K562 (cell line): ENCODE results near the gene ANO7. TPM values are rescaled to one million over a fixed set of nuclear protein-coding genes. Genes with fewer than 3 reads are reported as not detected.

ENCODE experiments used
- ATAC-seq: fragments of 200-7000 bp; cut with Tn5 transposase; 3 replicates; pipeline ENCODE4 v1.9.1; 2020; ENCODE audit warnings: moderate library complexity
- BruUV-seq: library from RNA; stranded (reverse); fragments of 400-500 nt; replicated peaks from 2 replicates; lab custom pipeline; 2021; lab: Mats Ljungman, UMichigan
- CTCF ChIA-PET: fragments of 300-600 bp; formaldehyde crosslinking; extraction: SDS; loops from one replicate; lab custom pipeline; 2021; ENCODE audit warnings: low intra/inter-chr PET ratio; lab: Yijun Ruan, JAX
- POLR2A ChIA-PET: fragments of 300-600, 350-650 bp; sonication (Branson Sonifier 250); formaldehyde crosslinking; extraction: SDS; loops from one replicate; lab custom pipeline; 2021; ENCODE audit warnings: antibody characterized with exemption, inconsistent platforms; lab: Yijun Ruan, JAX
- DNase-seq, 4 experiments: peaks; one replicate each; pipeline versions ENCODE4 v3.0.0 to v3.0.0-alpha.2; 2011 to 2018; ENCODE audit warnings: low spot score in 3 of 4, mixed read lengths in 3 of 4; ENCODE audit errors: extremely low read depth in 1 of 4
- FAIRE-seq: peaks from 2 replicates; lab custom pipeline; 2011; peaks lifted over from hg19 to GRCh38; lab: Jason Lieb, UNC
- H2AFZ ChIP-seq: 2 replicates; pipeline ENCODE4 v1.6.0; 2011; ENCODE audit warnings: low read depth, low read length, control low read depth, inconsistent platforms
- H3K27ac ChIP-seq: fragments of 200-600 bp; 3 replicates; pipeline ENCODE4 v1.8.0; 2011; ENCODE audit warnings: low read depth, mild to moderate bottlenecking, control low read depth, inconsistent platforms, low read length, moderate library complexity, mixed read lengths; ENCODE audit errors: extremely low read depth
- H3K27me3 ChIP-seq, 2 experiments: fragments of 300-600 bp in 1 of 2; 2 replicates in 1 of 2; 3 replicates in 1 of 2; pipeline versions ENCODE4 v1.6.0 to v1.8.0; 2011; ENCODE audit warnings: inconsistent platforms in 2 of 2, low read length in 2 of 2, mild to moderate bottlenecking in 1 of 2, mixed read lengths in 1 of 2, moderate library complexity in 1 of 2; ENCODE audit not compliant: control insufficient read depth in 2 of 2, insufficient read depth in 2 of 2
- H3K36me3 ChIP-seq: fragments of 300-600 bp; 3 replicates; pipeline ENCODE4 v1.8.0; 2011; ENCODE audit warnings: mild to moderate bottlenecking, low read length, inconsistent platforms; ENCODE audit not compliant: control insufficient read depth, insufficient read depth
- H3K4me1 ChIP-seq, 2 experiments: fragments of 200-600 bp in 1 of 2; replicated peaks in 1 of 2; 2 replicates in 1 of 2; 3 replicates in 1 of 2; pipeline versions ENCODE4 v1.5.1 to v1.8.0; 2011; ENCODE audit warnings: inconsistent platforms in 2 of 2, low read length in 2 of 2, mild to moderate bottlenecking in 1 of 2, mixed read lengths in 1 of 2, moderate library complexity in 1 of 2; ENCODE audit not compliant: control insufficient read depth in 2 of 2, insufficient read depth in 2 of 2
- H3K4me2 ChIP-seq: 2 replicates; pipeline ENCODE4 v1.6.1; 2011; ENCODE audit warnings: low read length, control low read depth, inconsistent platforms, mixed read lengths; ENCODE audit not compliant: insufficient read depth
- H3K4me3 ChIP-seq: fragments of 200-600 bp; sonication (generic), shearing (Covaris generic); 2 replicates; pipeline ENCODE4 v1.5.1; 2016; ENCODE audit warnings: control low read depth, inconsistent platforms
- H3K79me2 ChIP-seq: fragments of 200-600 bp; 3 replicates; pipeline ENCODE4 v1.8.0; 2011; ENCODE audit warnings: low read length, inconsistent platforms; ENCODE audit not compliant: control insufficient read depth, insufficient read depth
- H3K9ac ChIP-seq, 2 experiments: 2 replicates each; pipeline versions ENCODE4 v1.6.0 to v1.6.1; 2011; ENCODE audit warnings: low read depth in 2 of 2, low read length in 2 of 2, control low read depth in 1 of 2, inconsistent platforms in 1 of 2, mild to moderate bottlenecking in 1 of 2, mixed read lengths in 1 of 2; ENCODE audit not compliant: insufficient read depth in 1 of 2
- H3K9me1 ChIP-seq: one replicate; pipeline ENCODE4 v1.6.0; 2011; ENCODE audit warnings: inconsistent platforms, mild to moderate bottlenecking, low read length, moderate library complexity; ENCODE audit not compliant: control insufficient read depth, insufficient read depth
- H3K9me3 ChIP-seq: replicated peaks from 2 replicates; pipeline ENCODE4 v1.5.1; 2011; ENCODE audit warnings: low read depth, low read length, inconsistent platforms; ENCODE audit not compliant: control insufficient read depth, insufficient read depth
- H4K20me1 ChIP-seq: replicated peaks from 2 replicates; pipeline ENCODE4 v1.6.1; 2011; ENCODE audit warnings: low read length, inconsistent platforms, mixed read lengths; ENCODE audit not compliant: control insufficient read depth, insufficient read depth
- ASH1L ChIP-seq: fragments of 450-650 bp; IDR thresholded peaks from 2 replicates; pipeline ENCODE4 v1.6.1; 2018; ENCODE audit warnings: borderline replicate concordance, mild to moderate bottlenecking, low read depth; ENCODE audit not compliant: partially characterized antibody
- FOXK2 ChIP-seq, 2 experiments: fragments of 450-650 bp; IDR thresholded peaks in 1 of 2; conservative IDR thresholded peaks in 1 of 2; 2 replicates each; pipeline ENCODE4 v1.6.1; 2016; ENCODE audit warnings: low read depth in 2 of 2, mild to moderate bottlenecking in 1 of 2
- MEIS2 ChIP-seq: fragments of 450-650 bp; IDR thresholded peaks from 2 replicates; pipeline ENCODE4 v1.6.1; 2014; ENCODE audit warnings: mild to moderate bottlenecking; ENCODE audit not compliant: partially characterized antibody
- NEUROD1 ChIP-seq: fragments of 150-350 bp; IDR thresholded peaks from 2 replicates; pipeline ENCODE4 v1.6.1; 2014; ENCODE audit warnings: borderline replicate concordance, low read length, low read depth; ENCODE audit not compliant: partially characterized antibody
- NFXL1 ChIP-seq: fragments of 450-650 bp; formaldehyde crosslinking; IDR thresholded peaks from 2 replicates; pipeline ENCODE4 v1.4.0; 2021; ENCODE audit warnings: mild to moderate bottlenecking
- NUFIP1 ChIP-seq: fragments of 450-650 bp; IDR thresholded peaks from 2 replicates; pipeline ENCODE4 v1.6.1; 2018; ENCODE audit not compliant: partially characterized antibody
- ZBTB1 ChIP-seq: sonication (generic); formaldehyde crosslinking; IDR thresholded peaks from 2 replicates; pipeline ENCODE4 v1.8.1; 2023; ENCODE audit warnings: missing genetic modification reagents, low read depth, mild to moderate bottlenecking, borderline replicate concordance
- ZFP30 ChIP-seq: fragments of 250-450 bp; sonication (Bioruptor Pico); IDR thresholded peaks from 2 replicates; pipeline ENCODE4 v1.8.0; 2022; ENCODE audit warnings: moderate library complexity, mild to moderate bottlenecking, inconsistent platforms, borderline replicate concordance
- WGBS: fragments of 100-300 bp; shearing (Covaris generic); methylation state at CpG from one replicate; pipeline ENCODE4 v1.1.6; 2016; ENCODE audit warnings: low coverage, mixed read lengths; ENCODE audit not compliant: insufficient coverage; ENCODE audit errors: missing lambda C conversion rate; 5-methylcytosine and 5-hydroxymethylcytosine counted together
- in situ Hi-C: fragments of 300-500 bp; cut with MboI; formaldehyde crosslinking; loops from 4 replicates; pipeline ENCODE4 v1.15.0; 2018; ENCODE audit warnings: inconsistent platforms, mixed read lengths
- intact Hi-C: fragments of 100-400 bp; cut with micrococcal nuclease; formaldehyde crosslinking; loops from 2 replicates; pipeline ENCODE4 v1.14.2; 2022
- polyA plus RNA-seq, 8 experiments: library from polyadenylated mRNA; depleted of rRNA in 4 of 8; stranded (reverse) in 5 of 8; unstranded in 3 of 8; fragments of >200 nt; fragmentation: Nextera tagmentation in 2 of 8; fragmentation: Illumina TruSeq in 1 of 8; extraction: Ambion mirVana in 2 of 8; extraction: Trizol in 1 of 8; gene quantifications; 2 replicates each; pipeline versions ENCODE4 v1.2.1 to v1.2.3, GENCODE V29; 2011 to 2014; ENCODE audit warnings: inconsistent platforms in 1 of 8, missing spikeins in 1 of 8
- total RNA-seq, 7 experiments: library from RNA; depleted of rRNA in 6 of 7; stranded (reverse); fragments of >200 nt in 6 of 7; fragmentation: Illumina TruSeq in 2 of 7; extraction: Trizol in 2 of 7; gene quantifications; 2 replicates each; pipeline versions ENCODE4 v1.2.1 to v1.2.3, GENCODE V29; 2011 to 2021; ENCODE audit warnings: low replicate concordance in 1 of 7
- TF ChIP-seq, protein P1 (sequence below): fragments of 250-450 bp; sonication (Bioruptor Pico); IDR thresholded peaks from 2 replicates; pipeline ENCODE4 v1.9.0; 2021; ENCODE audit warnings: mild to moderate bottlenecking, inconsistent platforms
- TF ChIP-seq, protein P2 (sequence below): fragments of 250-450 bp; sonication (Bioruptor Pico); IDR thresholded peaks from 2 replicates; pipeline ENCODE4 v1.4.0; 2020; ENCODE audit warnings: mild to moderate bottlenecking, moderate library complexity, borderline replicate concordance

Gene ANO7
- total and polyA plus RNA-seq, 9 of the 15 experiments (the other 6 are each of a cell fraction or from before 2014, with no cell fraction given) = 0.28 to 5.1 (median 1.1) TPM

DNA sequence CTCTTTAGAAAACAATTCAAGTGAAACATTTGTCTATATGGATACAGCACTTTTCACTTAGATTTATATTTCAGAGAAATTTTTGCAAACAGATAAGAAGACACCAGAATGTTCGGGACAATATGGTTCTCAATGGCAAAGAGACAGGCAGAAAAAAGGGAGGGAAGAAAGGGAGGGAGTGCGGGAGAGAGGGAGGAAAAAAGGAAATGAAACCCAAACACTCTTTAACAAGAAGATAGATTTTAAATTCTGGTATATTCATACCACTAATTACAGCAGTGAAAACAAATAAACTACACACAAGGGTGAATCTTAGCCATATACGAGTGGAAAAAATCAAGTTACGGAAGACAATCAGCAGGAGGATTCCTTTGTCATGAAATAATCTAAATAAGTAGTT, 42.2 kb upstream of the ANO7 start (continued):
- TF ChIP-seq, protein P1, sequence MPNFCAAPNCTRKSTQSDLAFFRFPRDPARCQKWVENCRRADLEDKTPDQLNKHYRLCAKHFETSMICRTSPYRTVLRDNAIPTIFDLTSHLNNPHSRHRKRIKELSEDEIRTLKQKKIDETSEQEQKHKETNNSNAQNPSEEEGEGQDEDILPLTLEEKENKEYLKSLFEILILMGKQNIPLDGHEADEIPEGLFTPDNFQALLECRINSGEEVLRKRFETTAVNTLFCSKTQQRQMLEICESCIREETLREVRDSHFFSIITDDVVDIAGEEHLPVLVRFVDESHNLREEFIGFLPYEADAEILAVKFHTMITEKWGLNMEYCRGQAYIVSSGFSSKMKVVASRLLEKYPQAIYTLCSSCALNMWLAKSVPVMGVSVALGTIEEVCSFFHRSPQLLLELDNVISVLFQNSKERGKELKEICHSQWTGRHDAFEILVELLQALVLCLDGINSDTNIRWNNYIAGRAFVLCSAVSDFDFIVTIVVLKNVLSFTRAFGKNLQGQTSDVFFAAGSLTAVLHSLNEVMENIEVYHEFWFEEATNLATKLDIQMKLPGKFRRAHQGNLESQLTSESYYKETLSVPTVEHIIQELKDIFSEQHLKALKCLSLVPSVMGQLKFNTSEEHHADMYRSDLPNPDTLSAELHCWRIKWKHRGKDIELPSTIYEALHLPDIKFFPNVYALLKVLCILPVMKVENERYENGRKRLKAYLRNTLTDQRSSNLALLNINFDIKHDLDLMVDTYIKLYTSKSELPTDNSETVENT (CRISPR knock-in tag) = no peak

DNA sequence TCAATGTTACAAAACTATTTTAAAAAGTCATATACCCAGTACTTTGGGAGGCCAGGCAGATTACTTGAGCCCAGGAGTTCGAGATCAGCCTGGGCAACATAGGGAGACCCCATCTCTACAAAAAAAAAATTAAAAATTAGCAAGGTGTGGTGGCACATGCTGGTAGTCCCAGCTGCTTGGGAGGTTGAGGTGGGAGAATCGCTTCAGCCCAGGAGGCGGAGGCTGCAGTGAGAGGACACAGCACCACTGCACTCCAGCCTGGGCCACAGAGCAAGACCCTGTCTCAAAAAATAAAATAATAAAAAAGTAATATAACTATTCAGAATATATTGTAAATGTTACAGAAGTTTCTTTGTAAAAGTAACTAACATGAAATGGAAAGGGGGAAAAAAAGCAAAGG, 41.1 kb upstream of the ANO7 start:
- Histone ChIP-seq H2AFZ (no peak overlapping the region), H3K9me1 (no peaks in the 10 kb centered on the region), H3K27ac (no peak overlapping the region), H3K4me3 (no peak overlapping the region), H3K4me1 (peaks cover 14 to 26% of the 10 kb centered on the region in 2 experiments; a peak in 4 of 5 replicates), H3K9ac (no peak overlapping the region), H3K4me2 (no peak overlapping the region), H3K36me3 (0 out of 3 replicates have a peak, but pooled peaks cover 3% of the 10 kb centered on the region), H3K79me2 (peaks cover 25% of the 10 kb centered on the region), H3K27me3 (no peaks in the 10 kb centered on the region), H4K20me1 (no peaks in the 10 kb centered on the region), H3K9me3 (no peaks in the 10 kb centered on the region)
- ChIA-PET CTCF (no interaction called here), POLR2A (interaction anchor here (1.3 kb wide), 1 partner anchor 11 kb away, joined by 4 read pairs; no protein-coding TSS in a partner anchor)
- BruUV-seq = no TSS peak
- WGBS = 96% methylated on average over 3 of the region's 3 CpGs
- ATAC-seq (no peak), FAIRE-seq (no peak), DNase-seq (no peak)
- no peak for TF ChIP-seq NUFIP1
- no peak for TF ChIP-seq ZFP30 (CRISPR knock-in tag)
- TF ChIP-seq NEUROD1 = no peak
- TF ChIP-seq, protein P2, sequence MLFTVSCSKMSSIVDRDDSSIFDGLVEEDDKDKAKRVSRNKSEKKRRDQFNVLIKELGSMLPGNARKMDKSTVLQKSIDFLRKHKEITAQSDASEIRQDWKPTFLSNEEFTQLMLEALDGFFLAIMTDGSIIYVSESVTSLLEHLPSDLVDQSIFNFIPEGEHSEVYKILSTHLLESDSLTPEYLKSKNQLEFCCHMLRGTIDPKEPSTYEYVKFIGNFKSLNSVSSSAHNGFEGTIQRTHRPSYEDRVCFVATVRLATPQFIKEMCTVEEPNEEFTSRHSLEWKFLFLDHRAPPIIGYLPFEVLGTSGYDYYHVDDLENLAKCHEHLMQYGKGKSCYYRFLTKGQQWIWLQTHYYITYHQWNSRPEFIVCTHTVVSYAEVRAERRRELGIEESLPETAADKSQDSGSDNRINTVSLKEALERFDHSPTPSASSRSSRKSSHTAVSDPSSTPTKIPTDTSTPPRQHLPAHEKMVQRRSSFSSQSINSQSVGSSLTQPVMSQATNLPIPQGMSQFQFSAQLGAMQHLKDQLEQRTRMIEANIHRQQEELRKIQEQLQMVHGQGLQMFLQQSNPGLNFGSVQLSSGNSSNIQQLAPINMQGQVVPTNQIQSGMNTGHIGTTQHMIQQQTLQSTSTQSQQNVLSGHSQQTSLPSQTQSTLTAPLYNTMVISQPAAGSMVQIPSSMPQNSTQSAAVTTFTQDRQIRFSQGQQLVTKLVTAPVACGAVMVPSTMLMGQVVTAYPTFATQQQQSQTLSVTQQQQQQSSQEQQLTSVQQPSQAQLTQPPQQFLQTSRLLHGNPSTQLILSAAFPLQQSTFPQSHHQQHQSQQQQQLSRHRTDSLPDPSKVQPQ (CRISPR knock-in tag) = no peak
- TF ChIP-seq MEIS2 = no peak
- TF ChIP-seq NFXL1 (CRISPR knock-in tag) = no peak
- TF ChIP-seq ZBTB1 (CRISPR knock-in tag) = no peak
- no peak for TF ChIP-seq ASH1L
- TF ChIP-seq FOXK2 (conservative IDR thresholded peaks at IDR 0.05 in 1 of 2, IDR thresholded peaks at IDR 0.05 in 1 of 2; ENCODE audit: low read depth in 2 of 2) = no peak
- in situ Hi-C loops (no loop called here), intact Hi-C loops (no loop called here)
